ENCODE measurements around the gene MMP1. TPM values are rescaled to one million over a fixed set of nuclear protein-coding genes. Genes with fewer than 3 reads are reported as not detected.
A peak's percentile ranks its signal among the peaks of the same experiment; 100 is the strongest.

MMP1 gene
- total and polyA plus RNA-seq, 4 donors: 0.06 to 0.09 TPM; not detected in 2

DNA sequence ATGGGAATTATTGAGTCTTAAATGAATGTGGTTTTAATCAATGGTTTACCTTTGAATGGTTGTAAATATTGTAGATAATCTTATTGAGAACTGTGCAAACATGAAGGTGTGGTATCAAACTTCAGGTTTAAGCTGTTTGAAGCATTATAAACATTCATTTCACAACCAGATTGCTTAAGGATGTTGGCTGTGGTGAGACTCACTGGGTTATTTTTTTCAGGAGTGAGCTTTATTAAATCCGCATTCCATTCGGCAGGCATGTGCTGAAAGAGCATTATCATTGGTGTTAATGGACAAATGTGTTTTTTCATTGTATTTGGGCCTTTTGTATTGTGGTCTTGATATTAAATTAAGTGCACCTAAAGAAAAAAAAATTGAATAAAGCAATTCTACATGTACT is 35.8 kb upstream of the MMP1 start:
- 90% methylated on average over 2 of the region's 2 CpGs for WGBS
- H3K27me3 ChIP-seq (ENCODE audit: control insufficient read depth in 4 of 4, insufficient read depth in 4 of 4, low read length in 3 of 4): peaks cover 0 to 6% (median 0%) of the 10 kb centered on the region in 4 donors
- TF ChIP-seq FOXA1 (IDR thresholded peaks at IDR 0.05) (no peak), SP1 (IDR thresholded peaks at IDR 0.05) (no peak), EGR1 (IDR thresholded peaks at IDR 0.05; ENCODE audit: low read depth in 2 of 2) (no peak), YY1 (IDR thresholded peaks at IDR 0.05) (no peak), FOXA2 (IDR thresholded peaks at IDR 0.05) (no peak), JUND (IDR thresholded peaks at IDR 0.05) (no peak), HNF4A (conservative IDR thresholded peaks at IDR 0.05) (no peak), RXRA (IDR thresholded peaks at IDR 0.05) (no peak)
- TF ChIP-seq, protein P1, sequence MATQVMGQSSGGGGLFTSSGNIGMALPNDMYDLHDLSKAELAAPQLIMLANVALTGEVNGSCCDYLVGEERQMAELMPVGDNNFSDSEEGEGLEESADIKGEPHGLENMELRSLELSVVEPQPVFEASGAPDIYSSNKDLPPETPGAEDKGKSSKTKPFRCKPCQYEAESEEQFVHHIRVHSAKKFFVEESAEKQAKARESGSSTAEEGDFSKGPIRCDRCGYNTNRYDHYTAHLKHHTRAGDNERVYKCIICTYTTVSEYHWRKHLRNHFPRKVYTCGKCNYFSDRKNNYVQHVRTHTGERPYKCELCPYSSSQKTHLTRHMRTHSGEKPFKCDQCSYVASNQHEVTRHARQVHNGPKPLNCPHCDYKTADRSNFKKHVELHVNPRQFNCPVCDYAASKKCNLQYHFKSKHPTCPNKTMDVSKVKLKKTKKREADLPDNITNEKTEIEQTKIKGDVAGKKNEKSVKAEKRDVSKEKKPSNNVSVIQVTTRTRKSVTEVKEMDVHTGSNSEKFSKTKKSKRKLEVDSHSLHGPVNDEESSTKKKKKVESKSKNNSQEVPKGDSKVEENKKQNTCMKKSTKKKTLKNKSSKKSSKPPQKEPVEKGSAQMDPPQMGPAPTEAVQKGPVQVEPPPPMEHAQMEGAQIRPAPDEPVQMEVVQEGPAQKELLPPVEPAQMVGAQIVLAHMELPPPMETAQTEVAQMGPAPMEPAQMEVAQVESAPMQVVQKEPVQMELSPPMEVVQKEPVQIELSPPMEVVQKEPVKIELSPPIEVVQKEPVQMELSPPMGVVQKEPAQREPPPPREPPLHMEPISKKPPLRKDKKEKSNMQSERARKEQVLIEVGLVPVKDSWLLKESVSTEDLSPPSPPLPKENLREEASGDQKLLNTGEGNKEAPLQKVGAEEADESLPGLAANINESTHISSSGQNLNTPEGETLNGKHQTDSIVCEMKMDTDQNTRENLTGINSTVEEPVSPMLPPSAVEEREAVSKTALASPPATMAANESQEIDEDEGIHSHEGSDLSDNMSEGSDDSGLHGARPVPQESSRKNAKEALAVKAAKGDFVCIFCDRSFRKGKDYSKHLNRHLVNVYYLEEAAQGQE (IDR thresholded peaks at IDR 0.05): no peak
- TF ChIP-seq, protein P2, sequence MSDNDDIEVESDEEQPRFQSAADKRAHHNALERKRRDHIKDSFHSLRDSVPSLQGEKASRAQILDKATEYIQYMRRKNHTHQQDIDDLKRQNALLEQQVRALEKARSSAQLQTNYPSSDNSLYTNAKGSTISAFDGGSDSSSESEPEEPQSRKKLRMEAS (IDR thresholded peaks at IDR 0.05): no peak
- H3K36me3 ChIP-seq (ENCODE audit: control insufficient read depth in 4 of 4, insufficient read depth in 3 of 4, low read depth in 1 of 4, low read length in 3 of 4): no peaks in the 10 kb centered on the region
- no peaks in the 10 kb centered on the region for H3K9me3 ChIP-seq (ENCODE audit: control insufficient read depth in 4 of 4, low read length in 3 of 4)
- no peak overlapping the region for H3K27ac ChIP-seq (ENCODE audit: low read depth in 1 of 2, low read length in 2 of 2)
- H3K4me1 ChIP-seq (ENCODE audit: control insufficient read depth in 4 of 4, insufficient read depth in 4 of 4, low read length in 3 of 4): no peaks in the 10 kb centered on the region
- H3K9ac ChIP-seq (ENCODE audit: low read depth in 1 of 2, low read length in 2 of 2): no peak overlapping the region
- no peak for DNase-seq (ENCODE audit: low spot score)
- H3K4me3 ChIP-seq (ENCODE audit: low read depth in 1 of 3, low read length in 3 of 3): no peak overlapping the region

DNA sequence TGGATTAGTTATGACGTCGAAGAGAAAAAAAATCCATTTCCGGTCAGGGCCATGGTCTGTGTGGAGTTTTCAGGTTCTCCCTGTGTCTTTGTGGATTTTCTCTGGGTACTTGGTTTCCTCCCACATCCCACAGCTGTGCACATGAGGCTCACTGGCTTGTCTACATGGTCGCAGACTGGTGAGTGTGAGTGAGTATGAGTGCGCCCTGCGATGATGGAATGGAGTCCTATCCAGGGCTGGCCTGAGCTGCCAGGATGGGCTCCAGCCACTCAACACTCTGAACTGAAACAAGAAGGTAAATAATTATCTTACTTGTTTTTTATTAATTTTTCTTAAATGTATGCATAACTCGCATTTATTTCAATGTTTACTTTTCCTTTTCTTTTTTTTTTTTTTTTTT is 34.7 kb upstream of the MMP1 start:
- Histone ChIP-seq H3K4me3 (ENCODE audit: low read depth in 1 of 3, low read length in 3 of 3) (peak overlapping the region in 1 of 3 donors; percentile 39), H3K27me3 (ENCODE audit: control insufficient read depth in 4 of 4, insufficient read depth in 4 of 4, low read length in 3 of 4) (peaks cover 0 to 6% (median 0%) of the 10 kb centered on the region in 4 donors), H3K36me3 (ENCODE audit: control insufficient read depth in 4 of 4, insufficient read depth in 3 of 4, low read depth in 1 of 4, low read length in 3 of 4) (no peaks in the 10 kb centered on the region), H3K9ac (ENCODE audit: low read depth in 1 of 2, low read length in 2 of 2) (no peak overlapping the region), H3K4me1 (ENCODE audit: control insufficient read depth in 4 of 4, insufficient read depth in 4 of 4, low read length in 3 of 4) (no peaks in the 10 kb centered on the region), H3K27ac (ENCODE audit: low read depth in 1 of 2, low read length in 2 of 2) (no peak overlapping the region), H3K9me3 (ENCODE audit: control insufficient read depth in 4 of 4, low read length in 3 of 4) (no peaks in the 10 kb centered on the region)
- 87% methylated on average over 7 of the region's 7 CpGs for WGBS
- no peak for DNase-seq (ENCODE audit: low spot score)
- no peak for TF ChIP-seq YY1 (IDR thresholded peaks at IDR 0.05)
- TF ChIP-seq, protein P3, sequence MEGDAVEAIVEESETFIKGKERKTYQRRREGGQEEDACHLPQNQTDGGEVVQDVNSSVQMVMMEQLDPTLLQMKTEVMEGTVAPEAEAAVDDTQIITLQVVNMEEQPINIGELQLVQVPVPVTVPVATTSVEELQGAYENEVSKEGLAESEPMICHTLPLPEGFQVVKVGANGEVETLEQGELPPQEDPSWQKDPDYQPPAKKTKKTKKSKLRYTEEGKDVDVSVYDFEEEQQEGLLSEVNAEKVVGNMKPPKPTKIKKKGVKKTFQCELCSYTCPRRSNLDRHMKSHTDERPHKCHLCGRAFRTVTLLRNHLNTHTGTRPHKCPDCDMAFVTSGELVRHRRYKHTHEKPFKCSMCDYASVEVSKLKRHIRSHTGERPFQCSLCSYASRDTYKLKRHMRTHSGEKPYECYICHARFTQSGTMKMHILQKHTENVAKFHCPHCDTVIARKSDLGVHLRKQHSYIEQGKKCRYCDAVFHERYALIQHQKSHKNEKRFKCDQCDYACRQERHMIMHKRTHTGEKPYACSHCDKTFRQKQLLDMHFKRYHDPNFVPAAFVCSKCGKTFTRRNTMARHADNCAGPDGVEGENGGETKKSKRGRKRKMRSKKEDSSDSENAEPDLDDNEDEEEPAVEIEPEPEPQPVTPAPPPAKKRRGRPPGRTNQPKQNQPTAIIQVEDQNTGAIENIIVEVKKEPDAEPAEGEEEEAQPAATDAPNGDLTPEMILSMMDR (IDR thresholded peaks at IDR 0.05; ENCODE audit: low read depth, low read length, missing input control): no peak
- no peak for TF ChIP-seq RXRA (IDR thresholded peaks at IDR 0.05)
- no peak for TF ChIP-seq HNF4A (conservative IDR thresholded peaks at IDR 0.05)
- TF ChIP-seq, protein P4, sequence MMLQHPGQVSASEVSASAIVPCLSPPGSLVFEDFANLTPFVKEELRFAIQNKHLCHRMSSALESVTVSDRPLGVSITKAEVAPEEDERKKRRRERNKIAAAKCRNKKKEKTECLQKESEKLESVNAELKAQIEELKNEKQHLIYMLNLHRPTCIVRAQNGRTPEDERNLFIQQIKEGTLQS (IDR thresholded peaks at IDR 0.05): no peak
- TF ChIP-seq, protein P2 (IDR thresholded peaks at IDR 0.05): no peak
- TF ChIP-seq GABPA (IDR thresholded peaks at IDR 0.05 in 1 of 2, conservative IDR thresholded peaks at IDR 0.05 in 1 of 2): no peak
- TF ChIP-seq TAF1 (conservative IDR thresholded peaks at IDR 0.05): no peak
- no peak for TF ChIP-seq NR2F2 (IDR thresholded peaks at IDR 0.05)
- TF ChIP-seq, protein P5, sequence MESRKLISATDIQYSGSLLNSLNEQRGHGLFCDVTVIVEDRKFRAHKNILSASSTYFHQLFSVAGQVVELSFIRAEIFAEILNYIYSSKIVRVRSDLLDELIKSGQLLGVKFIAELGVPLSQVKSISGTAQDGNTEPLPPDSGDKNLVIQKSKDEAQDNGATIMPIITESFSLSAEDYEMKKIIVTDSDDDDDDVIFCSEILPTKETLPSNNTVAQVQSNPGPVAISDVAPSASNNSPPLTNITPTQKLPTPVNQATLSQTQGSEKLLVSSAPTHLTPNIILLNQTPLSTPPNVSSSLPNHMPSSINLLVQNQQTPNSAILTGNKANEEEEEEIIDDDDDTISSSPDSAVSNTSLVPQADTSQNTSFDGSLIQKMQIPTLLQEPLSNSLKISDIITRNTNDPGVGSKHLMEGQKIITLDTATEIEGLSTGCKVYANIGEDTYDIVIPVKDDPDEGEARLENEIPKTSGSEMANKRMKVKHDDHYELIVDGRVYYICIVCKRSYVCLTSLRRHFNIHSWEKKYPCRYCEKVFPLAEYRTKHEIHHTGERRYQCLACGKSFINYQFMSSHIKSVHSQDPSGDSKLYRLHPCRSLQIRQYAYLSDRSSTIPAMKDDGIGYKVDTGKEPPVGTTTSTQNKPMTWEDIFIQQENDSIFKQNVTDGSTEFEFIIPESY (IDR thresholded peaks at IDR 0.05): no peak
- no peak for TF ChIP-seq SP1 (IDR thresholded peaks at IDR 0.05)
- TF ChIP-seq FOXA2 (IDR thresholded peaks at IDR 0.05): no peak
- no peak for TF ChIP-seq HNF4G (IDR thresholded peaks at IDR 0.05)
- no peak for TF ChIP-seq EGR1 (IDR thresholded peaks at IDR 0.05; ENCODE audit: low read depth in 2 of 2)
- no peak for TF ChIP-seq RAD21 (IDR thresholded peaks at IDR 0.05)
- TF ChIP-seq, protein P1 (IDR thresholded peaks at IDR 0.05): no peak
- TF ChIP-seq JUND (IDR thresholded peaks at IDR 0.05): no peak
- no peak for TF ChIP-seq FOXA1 (IDR thresholded peaks at IDR 0.05)
